HepG2 (cell line): ENCODE data around the gene MOK. TPM values are rescaled to one million over a fixed set of nuclear protein-coding genes. Genes with fewer than 3 reads are reported as not detected.

Experiments
- ATAC-seq: fragments of 200-7000 bp; cut with Tn5 transposase; 3 replicates; pipeline ENCODE4 v1.9.1; 2020; ENCODE audit warnings: mild to moderate bottlenecking, moderate library complexity
- BruUV-seq: library from RNA; stranded (reverse); fragments of 400-500 nt; replicated peaks from 2 replicates; lab custom pipeline; 2021; lab: Mats Ljungman, UMichigan
- CTCF ChIA-PET: fragments of 300-600 bp; formaldehyde crosslinking; extraction: SDS; loops from one replicate; lab custom pipeline; 2021; ENCODE audit warnings: low total read pairs, inconsistent platforms, low intra/inter-chr PET ratio; lab: Yijun Ruan, JAX
- POLR2A ChIA-PET: fragments of 350-600 bp; sonication (Branson Sonifier 250); formaldehyde crosslinking; loops from one replicate; lab custom pipeline; 2020; ENCODE audit warnings: antibody characterized with exemption, inconsistent platforms; lab: Yijun Ruan, JAX
- DNase-seq: peaks from one replicate; pipeline ENCODE4 v3.0.0-alpha.2; 2015; ENCODE audit warnings: low spot score
- FAIRE-seq: peaks from 3 replicates; lab custom pipeline; 2011; peaks lifted over from hg19 to GRCh38; lab: Jason Lieb, UNC
- H2AFZ ChIP-seq: one replicate; pipeline ENCODE4 v1.6.1; 2011; ENCODE audit warnings: low read length, inconsistent platforms
- H3K27ac ChIP-seq: fragments of 300-600 bp; 3 replicates; pipeline ENCODE4 v1.8.0; 2011; ENCODE audit warnings: mixed run types, mild to moderate bottlenecking, mixed read lengths, low read length, inconsistent platforms; ENCODE audit not compliant: insufficient read depth; ENCODE audit errors: extremely low read length
- H3K27me3 ChIP-seq, 2 experiments: fragments of 200-600 bp in 1 of 2; 2 replicates in 1 of 2; 3 replicates in 1 of 2; pipeline versions ENCODE4 v1.6.0 to v1.8.0; 2011; ENCODE audit warnings: low read length in 2 of 2, mild to moderate bottlenecking in 2 of 2, moderate library complexity in 2 of 2, inconsistent platforms in 1 of 2; ENCODE audit not compliant: insufficient read depth in 2 of 2, control insufficient read depth in 1 of 2
- H3K36me3 ChIP-seq, 2 experiments: fragments of 200-600 bp in 1 of 2; replicated peaks in 1 of 2; 2 replicates in 1 of 2; 3 replicates in 1 of 2; pipeline versions ENCODE4 v1.5.1 to v1.8.0; 2011; ENCODE audit warnings: low read length in 2 of 2, inconsistent platforms in 1 of 2; ENCODE audit not compliant: insufficient read depth in 2 of 2, control insufficient read depth in 1 of 2
- H3K4me1 ChIP-seq: 2 replicates; pipeline ENCODE4 v1.5.1; 2012; ENCODE audit warnings: low read length, inconsistent platforms; ENCODE audit not compliant: insufficient read depth
- H3K4me2 ChIP-seq: 2 replicates; pipeline ENCODE4 v1.6.0; 2011; ENCODE audit warnings: low read depth, low read length, inconsistent platforms
- H3K4me3 ChIP-seq, 3 experiments: fragments of 200-600 bp in 1 of 3; sonication (generic), shearing (Covaris generic) in 1 of 3; replicated peaks in 1 of 3; 2 replicates each; pipeline ENCODE4 v1.5.1; 2011 to 2016; ENCODE audit warnings: low read length in 3 of 3, inconsistent platforms in 2 of 3, low read depth in 2 of 3, mild to moderate bottlenecking in 2 of 3, control low read depth in 1 of 3, mixed read lengths in 1 of 3; ENCODE audit not compliant: insufficient read depth in 1 of 3
- H3K79me2 ChIP-seq: one replicate; pipeline ENCODE4 v1.6.1; 2011; ENCODE audit warnings: low read length, inconsistent platforms; ENCODE audit not compliant: insufficient read depth
- H3K9ac ChIP-seq: 2 replicates; pipeline ENCODE4 v1.6.0; 2011; ENCODE audit warnings: mild to moderate bottlenecking, low read depth, low read length, inconsistent platforms; ENCODE audit not compliant: insufficient read depth
- H3K9me3 ChIP-seq: 2 replicates; pipeline ENCODE4 v1.5.1; 2012; ENCODE audit warnings: mild to moderate bottlenecking, low read length
- H4K20me1 ChIP-seq: 2 replicates; pipeline ENCODE4 v1.6.0; 2011; ENCODE audit warnings: inconsistent platforms, mild to moderate bottlenecking, low read length, moderate library complexity; ENCODE audit not compliant: insufficient read depth
- AGO2 ChIP-seq: fragments of 200-400 bp; formaldehyde crosslinking; optimal IDR thresholded peaks from 2 replicates; pipeline ENCODE3; 2017; ENCODE audit warnings: mild to moderate bottlenecking, low read depth, low read length, moderate library complexity
- ARID2 ChIP-seq: sonication (generic); formaldehyde crosslinking; IDR thresholded peaks from 2 replicates; pipeline ENCODE4 v1.8.1; 2022; ENCODE audit warnings: mild to moderate bottlenecking, missing genetic modification reagents, borderline replicate concordance
- HOXA7 ChIP-seq: sonication (generic); formaldehyde crosslinking; IDR thresholded peaks from 2 replicates; pipeline ENCODE4 v1.8.1; 2022; ENCODE audit warnings: mild to moderate bottlenecking, missing genetic modification reagents, moderate library complexity
- SP2 ChIP-seq: sonication (generic); formaldehyde crosslinking; IDR thresholded peaks from 2 replicates; pipeline ENCODE4 v1.5.1; 2020; ENCODE audit warnings: mild to moderate bottlenecking, missing genetic modification reagents
- ZBTB21 ChIP-seq: sonication (generic); formaldehyde crosslinking; IDR thresholded peaks from 2 replicates; pipeline ENCODE4 v1.4.0; 2020; ENCODE audit warnings: missing genetic modification reagents
- WGBS: methylation state at CpG from one replicate; pipeline ENCODE4 v1.1.6; 2017; ENCODE audit warnings: low lambda C conversion rate; 5-methylcytosine and 5-hydroxymethylcytosine counted together
- in situ Hi-C: cut with HindIII; loops from 2 replicates; pipeline ENCODE4 v1.10.0; 2017; ENCODE audit warnings: low pct_unique_long_range_greater_than_20kb; ENCODE audit not compliant: extremely low pct_ligation_motif_present
- intact Hi-C: fragments of 100-400 bp; cut with micrococcal nuclease; formaldehyde crosslinking; loops from one replicate; pipeline ENCODE4 v1.10.0; 2022; ENCODE audit not compliant: unreplicated experiment
- polyA plus RNA-seq, 8 experiments: library from polyadenylated mRNA; depleted of rRNA in 3 of 8; stranded (reverse) in 7 of 8; unstranded in 1 of 8; fragments of >200 nt; fragmentation: Illumina TruSeq in 4 of 8; extraction: Trizol in 4 of 8; gene quantifications; 2 replicates each; pipeline versions ENCODE4 v1.2.1 to v1.2.3, GENCODE V29; 2011 to 2016; ENCODE audit warnings: low read depth in 4 of 8, missing spikeins in 1 of 8, mixed read lengths in 1 of 8; ENCODE audit not compliant: insufficient read depth in 1 of 8
- total RNA-seq, 5 experiments: library from RNA; depleted of rRNA; stranded (reverse); fragments of >200 nt; fragmentation: Illumina TruSeq; extraction: Trizol; gene quantifications; 2 replicates each; pipeline ENCODE4 v1.2.3, GENCODE V29; 2016; ENCODE audit warnings: low read depth in 1 of 5
- TF ChIP-seq, protein P1 (sequence below): sonication (generic); formaldehyde crosslinking; IDR thresholded peaks from 2 replicates; pipeline ENCODE4 v1.8.0; 2022; ENCODE audit warnings: low read depth, missing genetic modification reagents

Gene MOK
- total and polyA plus RNA-seq, 2 of the 13 experiments (the other 11 are each of a cell fraction or from before 2014, with no cell fraction given): 15.3 to 16.9 TPM

GRCh38 chr14:102342238-102342637 is 37.3 kb upstream of the MOK start:
- TF ChIP-seq ZBTB21 (CRISPR knock-in tag): no peak
- TF ChIP-seq, all 625 proteins: peak for 0
- Histone ChIP-seq H4K20me1 (no peaks in the 10 kb centered on the region), H3K27me3 (no peaks in the 10 kb centered on the region), H3K4me2 (no peak overlapping the region), H3K4me3 (no peak overlapping the region), H3K27ac (no peak overlapping the region), H3K4me1 (peaks cover 17% of the 10 kb centered on the region), H2AFZ (no peak overlapping the region), H3K9ac (no peak overlapping the region), H3K36me3 (peaks cover 19 to 30% of the 10 kb centered on the region in 2 experiments), H3K9me3 (no peaks in the 10 kb centered on the region), H3K79me2 (no peaks in the 10 kb centered on the region)
- in situ Hi-C loops: no loop called here
- intact Hi-C loops: no loop called here
- no TSS peak for BruUV-seq
- no peak for ATAC-seq
- DNase-seq: no peak
- ChIA-PET POLR2A (no interaction called here), CTCF (no interaction called here)
- no peak for FAIRE-seq
- WGBS: 97% methylated on average over 5 of the region's 5 CpGs

DNA sequence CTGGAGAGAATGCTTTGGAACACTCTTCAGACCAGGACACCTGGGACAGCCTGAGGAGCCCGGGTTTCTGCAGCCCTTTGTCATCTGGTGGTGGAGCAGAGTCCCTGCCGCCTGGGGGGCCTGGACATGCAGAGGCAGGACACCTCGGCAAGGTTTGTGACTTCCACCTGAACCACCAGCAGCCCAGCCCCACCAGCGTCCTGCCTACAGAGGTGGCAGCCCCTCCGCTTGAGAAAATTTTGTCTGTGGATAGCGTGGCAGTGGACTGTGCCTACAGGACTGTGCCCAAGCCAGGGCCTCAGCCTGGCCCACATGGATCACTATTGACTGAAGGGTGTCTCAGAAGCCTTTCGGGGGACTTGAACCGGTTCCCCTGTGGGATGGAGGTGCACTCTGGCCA is 36.6 kb upstream of the MOK start:
- ChIA-PET POLR2A (no interaction called here), CTCF (no interaction called here)
- Histone ChIP-seq H4K20me1 (no peaks in the 10 kb centered on the region), H3K27me3 (no peaks in the 10 kb centered on the region), H3K4me2 (no peak overlapping the region), H3K9me3 (no peaks in the 10 kb centered on the region), H3K79me2 (no peaks in the 10 kb centered on the region), H3K27ac (no peak overlapping the region), H3K9ac (no peak overlapping the region), H3K4me3 (no peak overlapping the region), H2AFZ (no peak overlapping the region), H3K4me1 (peaks cover 17% of the 10 kb centered on the region), H3K36me3 (peaks cover 18 to 35% of the 10 kb centered on the region in 2 experiments)
- no peak for FAIRE-seq
- intact Hi-C loops: no loop called here
- in situ Hi-C loops: no loop called here
- BruUV-seq: no TSS peak
- no peak for DNase-seq
- peak; percentile 63 for TF ChIP-seq AGO2
- no peak for TF ChIP-seq SP2 (CRISPR knock-in tag)
- TF ChIP-seq HOXA7: no peak
- no peak for TF ChIP-seq ARID2
- TF ChIP-seq, protein P1, sequence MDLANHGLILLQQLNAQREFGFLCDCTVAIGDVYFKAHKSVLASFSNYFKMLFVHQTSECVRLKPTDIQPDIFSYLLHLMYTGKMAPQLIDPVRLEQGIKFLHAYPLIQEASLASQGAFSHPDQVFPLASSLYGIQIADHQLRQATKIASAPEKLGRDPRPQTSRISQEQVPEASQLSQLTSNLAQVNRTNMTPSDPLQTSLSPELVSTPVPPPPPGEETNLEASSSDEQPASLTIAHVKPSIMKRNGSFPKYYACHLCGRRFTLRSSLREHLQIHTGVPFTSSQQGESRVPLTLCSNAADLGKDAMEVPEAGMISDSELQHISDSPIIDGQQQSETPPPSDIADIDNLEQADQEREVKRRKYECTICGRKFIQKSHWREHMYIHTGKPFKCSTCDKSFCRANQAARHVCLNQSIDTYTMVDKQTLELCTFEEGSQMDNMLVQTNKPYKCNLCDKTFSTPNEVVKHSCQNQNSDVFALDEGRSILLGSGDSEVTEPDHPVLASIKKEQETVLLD (CRISPR knock-in tag): no peak
- no CpG with 5 or more reads among the region's 8 CpGs for WGBS
- peak; percentile 18; the same call in 2 of the 3 replicates for ATAC-seq
